ENCODE measurements around the gene ARL2BP.

GRCh38 chr16:57261806-57262205, 16.7 kb downstream of the ARL2BP start:
- TF ChIP-seq EZH2phosphoT487 (IDR thresholded peaks at IDR 0.05; ENCODE audit: insufficient read depth, low read depth) (no peak), EZH2 (IDR thresholded peaks at IDR 0.05; ENCODE audit: insufficient read depth, poor library complexity, severe bottlenecking) (no peak)

Measured in GM23248 (cell line).